Memory B cell (primary cell): ENCODE measurements around the gene PLD1.

ENCODE experiments used
- ATAC-seq: fragments of 150-1000 bp; cut with Tn5 transposase; 2 replicates; pipeline ENCODE4 v1.10.0; 2021; ENCODE audit warnings: low read depth, mild to moderate bottlenecking, moderate library complexity
- DNase-seq, 2 donors: peaks; one replicate each; pipeline ENCODE4 v3.0.0; 2022; ENCODE audit warnings: low spot score in 2 of 2
- H3K27ac Mint-ChIP-seq: one replicate; pipeline ENCODE4 v1.8.0; 2022; ENCODE audit warnings: mild to moderate bottlenecking, moderate library complexity, mixed read lengths
- H3K27me3 Mint-ChIP-seq: one replicate; pipeline ENCODE4 v1.8.0; 2022; ENCODE audit warnings: mixed read lengths
- H3K36me3 Mint-ChIP-seq: one replicate; pipeline ENCODE4 v1.8.0; 2022; ENCODE audit warnings: mild to moderate bottlenecking, mixed read lengths
- H3K4me1 Mint-ChIP-seq: one replicate; pipeline ENCODE4 v1.8.0; 2022; ENCODE audit warnings: mixed read lengths
- H3K4me3 Mint-ChIP-seq: one replicate; pipeline ENCODE4 v1.8.0; 2022; ENCODE audit warnings: mild to moderate bottlenecking, moderate library complexity, mixed read lengths
- H3K9me3 Mint-ChIP-seq: one replicate; pipeline ENCODE4 v1.8.0; 2022; ENCODE audit warnings: mixed read lengths

PLD1 gene

DNA sequence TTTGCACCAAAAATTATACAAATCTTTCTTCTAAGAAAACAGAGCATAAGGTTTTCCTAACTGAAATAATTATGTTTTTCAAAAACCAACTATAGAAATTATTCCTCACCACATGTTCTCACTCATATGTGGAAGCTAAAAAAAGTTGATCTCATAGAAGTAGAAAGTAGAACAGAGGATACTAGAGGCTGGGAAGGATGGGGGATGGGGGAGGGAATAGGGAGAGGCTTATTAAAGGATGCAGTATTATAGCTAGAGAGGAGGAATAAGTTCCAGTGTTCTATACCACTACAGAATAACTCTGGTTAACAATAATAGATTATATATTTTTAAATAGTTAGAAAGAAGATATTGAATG lies 20.2 kb upstream of the PLD1 start:
- Mint-ChIP-seq H3K27me3 (peaks cover 2% of the 10 kb centered on the region), H3K9me3 (no peaks in the 10 kb centered on the region), H3K36me3 (no peaks in the 10 kb centered on the region), H3K27ac (no peak overlapping the region), H3K4me3 (no peak overlapping the region), H3K4me1 (no peaks in the 10 kb centered on the region)
- DNase-seq (no peak), ATAC-seq (no peak)

DNA sequence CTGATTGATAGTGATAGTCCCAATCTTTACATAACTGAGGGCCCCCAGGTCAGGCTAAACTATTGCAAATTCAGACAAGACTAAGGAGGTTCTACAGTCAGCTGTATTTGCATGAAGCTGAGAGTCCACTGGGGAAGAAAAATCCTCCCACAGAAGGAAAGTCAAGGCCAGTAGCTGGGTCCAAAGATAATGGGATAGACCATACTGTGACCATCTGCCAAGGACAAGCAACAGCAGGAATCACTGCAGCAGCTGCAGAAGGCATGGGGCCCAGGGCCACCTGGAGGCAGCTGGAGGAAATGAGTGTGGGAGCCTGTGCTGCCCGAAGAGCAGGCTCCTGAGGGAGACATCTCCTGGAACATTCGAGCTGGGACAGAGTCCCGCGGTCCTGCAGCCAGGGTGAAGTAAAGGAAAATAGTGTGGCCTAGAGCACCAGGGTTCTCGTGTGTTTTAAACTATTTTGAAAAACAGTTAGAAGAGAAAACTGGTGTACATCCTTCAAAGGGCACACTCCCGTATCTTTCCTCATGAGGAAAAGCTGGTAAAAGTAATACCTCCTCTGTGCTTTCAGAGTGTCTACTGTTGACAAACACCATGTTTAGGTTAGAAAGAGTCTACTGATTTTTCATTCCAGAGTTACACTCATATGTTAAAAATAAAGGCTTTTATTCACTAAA lies 19.7 kb upstream of the PLD1 start:
- peaks cover 2% of the 10 kb centered on the region for H3K27me3 Mint-ChIP-seq
- ATAC-seq = no peak
- H3K36me3 Mint-ChIP-seq = no peaks in the 10 kb centered on the region
- H3K9me3 Mint-ChIP-seq = no peaks in the 10 kb centered on the region
- H3K4me1 Mint-ChIP-seq = no peaks in the 10 kb centered on the region
- H3K4me3 Mint-ChIP-seq = no peak overlapping the region
- no peak for DNase-seq
- no peak overlapping the region for H3K27ac Mint-ChIP-seq

DNA sequence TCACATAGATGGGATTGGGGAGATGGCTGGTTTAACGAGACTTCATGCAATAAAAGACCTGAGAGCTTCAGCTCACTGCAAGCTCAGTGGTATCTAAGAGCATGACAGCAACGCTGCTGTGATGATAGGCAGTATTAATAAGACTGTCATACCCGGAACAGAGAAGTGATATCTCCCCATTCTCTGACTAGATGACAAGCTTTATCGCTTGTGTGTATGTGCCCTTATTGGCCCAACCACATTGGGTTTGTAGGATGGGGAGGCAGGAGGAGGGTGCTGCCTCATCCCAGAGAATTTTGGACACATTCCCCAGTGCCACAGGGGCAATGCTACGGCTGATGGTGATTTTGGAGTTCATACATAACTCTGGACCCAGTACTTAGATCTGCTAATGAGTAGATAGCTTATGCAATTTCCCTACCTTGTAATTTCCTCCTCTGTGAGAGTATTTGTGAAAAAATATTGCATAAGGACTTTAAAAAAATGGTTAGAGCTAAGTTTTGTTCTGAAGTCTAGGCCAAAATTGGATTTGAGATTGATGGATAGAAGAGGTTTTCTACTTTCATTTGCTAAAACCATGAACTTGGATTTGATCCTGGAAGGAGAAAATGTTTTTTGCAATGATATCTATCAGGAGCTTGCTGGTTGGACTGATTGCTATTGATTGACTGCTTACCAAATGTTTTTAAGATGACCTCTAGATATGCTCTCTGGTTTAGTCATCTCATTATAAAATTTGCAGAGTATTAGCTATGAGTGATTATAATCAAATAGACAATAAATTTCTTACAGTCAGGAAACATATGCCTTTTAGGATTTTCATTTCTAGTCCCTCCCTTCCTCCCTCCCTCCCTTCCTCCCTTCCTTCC lies 18.9 kb upstream of the PLD1 start:
- no peak overlapping the region for H3K27ac Mint-ChIP-seq
- no peaks in the 10 kb centered on the region for H3K4me1 Mint-ChIP-seq
- DNase-seq (no peak), ATAC-seq (no peak)
- peaks cover 2% of the 10 kb centered on the region for H3K27me3 Mint-ChIP-seq
- H3K9me3 Mint-ChIP-seq = no peaks in the 10 kb centered on the region
- H3K36me3 Mint-ChIP-seq = no peaks in the 10 kb centered on the region
- no peak overlapping the region for H3K4me3 Mint-ChIP-seq

DNA sequence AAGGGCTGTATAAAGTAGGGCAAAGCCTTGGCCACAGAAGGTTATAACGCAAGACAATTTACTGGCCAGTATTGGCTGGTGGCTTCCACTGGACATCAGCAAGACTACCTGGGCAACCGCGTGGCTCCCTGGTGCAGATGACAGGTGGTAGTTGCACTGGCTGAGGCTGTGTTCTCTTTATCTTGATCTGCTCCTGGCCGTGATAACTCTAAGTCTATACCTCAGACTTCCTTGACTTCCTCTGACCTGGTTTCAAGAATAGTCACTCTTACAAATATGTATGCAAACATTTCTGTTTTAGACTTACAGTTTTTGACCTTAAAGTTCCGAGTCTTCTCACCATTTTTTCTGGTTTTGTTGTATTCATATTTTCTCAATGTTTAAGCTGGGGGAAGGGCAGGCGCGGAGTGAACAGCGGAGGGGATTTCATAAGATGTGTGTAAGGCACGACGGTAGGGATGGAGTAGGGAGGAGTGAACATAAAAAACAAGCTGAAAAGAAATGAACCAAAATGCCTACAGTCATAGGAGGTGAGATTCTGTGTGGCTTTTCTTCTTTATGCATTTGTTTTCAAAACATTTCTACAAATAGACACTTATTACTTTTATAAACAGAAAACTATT lies 17.7 kb upstream of the PLD1 start:
- Mint-ChIP-seq H3K4me1 (no peaks in the 10 kb centered on the region), H3K27me3 (peaks cover 2% of the 10 kb centered on the region), H3K4me3 (no peak overlapping the region), H3K27ac (no peak overlapping the region), H3K36me3 (no peaks in the 10 kb centered on the region), H3K9me3 (no peaks in the 10 kb centered on the region)
- DNase-seq (no peak), ATAC-seq (no peak)

DNA sequence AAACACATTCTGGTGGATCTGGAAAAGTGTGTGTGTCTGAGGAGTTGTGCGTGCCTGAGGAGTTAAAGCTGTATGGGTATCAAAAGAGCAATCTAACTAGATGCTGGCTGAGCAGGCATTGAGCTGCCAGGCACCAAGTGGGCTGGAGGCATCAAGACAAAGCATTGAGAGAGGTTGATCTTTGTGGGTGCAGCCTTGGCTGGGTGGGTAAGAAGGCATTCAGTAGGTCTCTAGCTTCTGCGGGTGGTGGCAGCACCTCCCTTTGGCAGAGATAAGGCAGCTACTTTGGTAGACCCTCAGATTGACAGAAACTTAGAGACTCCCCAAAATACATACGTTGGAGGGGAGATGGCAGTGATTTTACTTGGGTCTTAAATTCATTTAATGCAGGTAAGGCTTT lies 17.1 kb upstream of the PLD1 start:
- no peak for ATAC-seq
- no peaks in the 10 kb centered on the region for H3K36me3 Mint-ChIP-seq
- no peaks in the 10 kb centered on the region for H3K9me3 Mint-ChIP-seq
- DNase-seq = no peak
- no peak overlapping the region for H3K27ac Mint-ChIP-seq
- no peak overlapping the region for H3K4me3 Mint-ChIP-seq
- H3K4me1 Mint-ChIP-seq = no peaks in the 10 kb centered on the region
- peaks cover 2% of the 10 kb centered on the region for H3K27me3 Mint-ChIP-seq

DNA sequence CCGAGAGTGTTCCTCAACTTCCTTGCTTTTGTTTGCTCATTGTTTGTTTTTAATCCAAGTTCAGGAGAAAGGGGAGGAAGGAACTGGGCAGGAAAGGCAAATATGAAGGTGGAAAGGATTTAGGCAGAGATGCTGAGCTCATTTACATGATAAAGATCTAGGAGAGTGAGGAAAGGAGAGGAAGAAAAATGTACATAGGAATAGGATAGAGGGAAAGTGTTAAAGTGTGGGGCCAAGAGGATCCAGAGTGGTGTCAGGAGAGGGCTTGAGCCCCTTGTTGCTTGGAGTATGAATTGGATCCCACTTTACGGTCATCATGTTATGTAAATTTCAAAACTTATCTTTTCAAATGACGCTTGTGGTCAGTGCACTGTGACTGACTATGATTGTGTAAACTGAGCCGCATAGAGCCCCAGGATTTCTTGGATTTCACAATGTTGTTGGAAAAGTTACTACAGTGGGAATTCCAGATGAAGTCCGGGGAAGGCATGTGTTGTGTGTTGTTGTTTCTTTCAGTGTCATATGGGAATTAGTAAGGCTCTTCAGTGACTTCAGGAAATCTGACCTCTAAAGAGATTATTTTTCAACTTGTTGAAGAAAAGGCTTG lies 15.0 kb upstream of the PLD1 start:
- peaks cover 2% of the 10 kb centered on the region for H3K27me3 Mint-ChIP-seq
- no peaks in the 10 kb centered on the region for H3K4me1 Mint-ChIP-seq

DNA sequence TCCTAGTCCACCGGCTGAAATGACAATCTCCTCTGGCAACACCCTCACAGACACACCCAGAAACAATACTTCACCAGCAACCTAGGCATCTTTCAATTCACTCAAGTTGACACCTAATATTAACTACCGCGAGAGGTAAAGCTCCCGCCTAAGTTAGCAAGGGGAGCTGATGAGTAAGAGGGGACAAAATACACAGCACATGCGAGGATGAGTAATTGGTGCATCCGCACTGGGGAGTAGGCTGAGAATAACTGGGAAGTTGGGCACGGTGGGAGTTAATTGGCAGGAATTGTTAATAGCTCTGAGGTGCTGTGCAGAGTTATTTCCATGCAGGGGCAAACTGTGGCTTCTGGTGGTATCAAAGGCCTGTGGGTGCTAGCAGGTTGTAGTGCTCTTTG lies 14.5 kb upstream of the PLD1 start:
- no peak for ATAC-seq
- Mint-ChIP-seq H3K27me3 (peaks cover 2% of the 10 kb centered on the region), H3K4me1 (no peaks in the 10 kb centered on the region)

More for the DNA sequence above, 15.0 kb upstream of the PLD1 start:
- Mint-ChIP-seq H3K9me3 (peaks cover 2% of the 10 kb centered on the region), H3K27ac (no peak overlapping the region), H3K4me3 (no peak overlapping the region), H3K36me3 (no peaks in the 10 kb centered on the region)
- DNase-seq (no peak), ATAC-seq (no peak)

DNA sequence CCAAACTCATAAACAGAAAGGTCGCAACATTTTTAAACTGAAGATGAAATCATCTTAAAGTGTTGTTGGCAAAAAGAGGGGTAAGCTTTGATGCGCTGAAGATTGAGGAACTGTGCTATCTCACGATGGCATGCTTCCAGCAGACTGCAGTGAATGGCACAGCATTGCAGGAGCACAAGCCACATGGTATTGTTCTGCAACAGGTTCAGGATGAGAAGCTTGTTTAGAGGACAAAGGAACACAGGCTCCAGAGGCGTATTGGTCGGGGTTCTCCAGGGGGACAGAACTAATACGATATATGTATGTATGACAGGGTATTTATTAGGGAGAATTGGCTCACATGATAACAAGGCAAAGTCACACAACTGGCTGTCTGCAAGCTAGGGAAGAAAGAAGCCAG lies 13.8 kb upstream of the PLD1 start:
- DNase-seq = no peak
- H3K4me3 Mint-ChIP-seq = no peak overlapping the region
- no peaks in the 10 kb centered on the region for H3K4me1 Mint-ChIP-seq
- no peaks in the 10 kb centered on the region for H3K27me3 Mint-ChIP-seq
- no peak for ATAC-seq
- peaks cover 2% of the 10 kb centered on the region for H3K9me3 Mint-ChIP-seq
- H3K36me3 Mint-ChIP-seq = no peaks in the 10 kb centered on the region
- H3K27ac Mint-ChIP-seq = no peak overlapping the region

More for the DNA sequence above, 14.5 kb upstream of the PLD1 start:
- H3K4me3 Mint-ChIP-seq = no peak overlapping the region
- no peak for DNase-seq
- no peak overlapping the region for H3K27ac Mint-ChIP-seq
- H3K36me3 Mint-ChIP-seq = no peaks in the 10 kb centered on the region
- H3K9me3 Mint-ChIP-seq = peaks cover 2% of the 10 kb centered on the region

DNA sequence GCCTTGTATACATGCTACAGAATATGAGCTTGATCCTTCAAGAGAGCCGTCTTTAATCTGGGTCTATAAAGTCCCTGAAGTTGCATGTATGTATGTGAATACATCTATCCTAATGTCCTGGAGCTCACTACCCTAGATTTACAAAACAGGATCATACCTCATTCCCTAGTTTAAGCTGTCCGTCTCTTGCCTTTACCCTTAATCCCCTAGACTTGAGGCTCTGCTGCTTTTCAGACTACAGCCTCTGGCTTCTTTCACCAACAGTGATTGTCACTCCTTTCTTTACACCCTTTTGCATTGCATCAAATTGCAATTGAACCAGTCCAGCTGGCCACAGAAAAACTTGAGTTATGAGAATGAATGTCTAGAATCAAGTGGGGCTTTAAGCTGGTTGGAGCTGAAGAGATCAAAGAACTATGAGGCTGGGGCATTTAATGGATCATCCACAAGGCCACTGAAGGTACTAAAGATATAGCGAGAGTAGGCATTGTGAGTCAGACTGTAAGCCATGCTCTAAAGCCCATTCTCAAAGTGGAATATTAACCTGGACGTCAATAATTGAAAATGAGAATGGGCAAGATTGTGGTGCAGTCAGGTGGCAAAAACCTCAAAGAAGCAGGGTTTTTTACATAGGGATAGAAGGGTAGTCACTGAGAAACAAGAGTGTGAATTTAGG lies 12.3 kb upstream of the PLD1 start:
- no peak overlapping the region for H3K27ac Mint-ChIP-seq
- H3K4me1 Mint-ChIP-seq = no peaks in the 10 kb centered on the region
- no peaks in the 10 kb centered on the region for H3K27me3 Mint-ChIP-seq
- no peaks in the 10 kb centered on the region for H3K36me3 Mint-ChIP-seq
- no peak overlapping the region for H3K4me3 Mint-ChIP-seq
- ATAC-seq (no peak), DNase-seq (no peak)
- peaks cover 2% of the 10 kb centered on the region for H3K9me3 Mint-ChIP-seq

DNA sequence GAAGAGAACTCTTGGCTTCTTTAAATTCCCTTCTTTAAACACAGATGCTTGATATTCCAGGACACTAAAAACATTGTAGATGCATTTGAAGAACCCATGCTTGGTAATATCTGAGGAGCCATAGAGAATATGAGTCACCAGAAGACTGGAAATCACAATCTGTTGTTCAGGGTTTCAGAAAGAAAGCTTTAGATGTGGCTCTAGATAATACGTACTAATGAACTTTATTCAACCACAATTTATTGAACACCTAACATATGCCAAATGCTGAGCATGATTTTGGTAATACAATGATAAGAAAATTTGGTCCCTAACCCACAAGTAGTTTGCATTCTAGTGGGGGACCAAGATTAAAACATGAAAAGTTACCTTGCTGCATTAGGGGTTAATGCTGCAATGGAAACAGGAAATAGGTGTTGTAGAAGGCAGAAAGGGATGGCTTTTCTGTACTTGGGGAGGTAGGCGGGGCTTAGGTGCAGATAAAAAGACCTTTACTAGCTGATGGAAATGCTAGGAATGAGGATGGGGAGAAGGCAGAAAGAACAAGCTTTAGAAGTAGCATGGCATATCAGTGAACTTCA lies 11.6 kb upstream of the PLD1 start:
- no peak for DNase-seq
- Mint-ChIP-seq H3K27ac (no peak overlapping the region), H3K9me3 (peaks cover 2% of the 10 kb centered on the region)

DNA sequence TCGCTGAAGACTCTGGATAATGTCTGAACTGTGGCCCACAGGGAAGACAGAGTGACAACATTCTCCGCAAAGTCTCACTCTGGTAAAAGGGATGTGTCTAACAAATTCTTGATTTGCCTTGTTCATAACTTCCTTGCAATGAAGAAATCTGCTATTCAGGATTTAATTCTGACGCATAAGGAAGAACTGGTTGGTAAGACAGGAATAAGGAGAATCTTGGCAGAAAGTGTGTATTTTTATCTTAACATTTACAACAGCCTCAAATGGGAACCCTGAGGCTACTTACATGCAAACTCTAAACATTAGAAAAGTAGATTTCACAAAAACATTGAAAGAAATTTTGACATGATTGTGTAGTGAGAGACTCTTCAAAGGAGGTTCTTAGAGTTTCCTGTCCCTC lies 10.8 kb upstream of the PLD1 start:
- no peaks in the 10 kb centered on the region for H3K27me3 Mint-ChIP-seq
- H3K4me1 Mint-ChIP-seq = no peaks in the 10 kb centered on the region
- H3K36me3 Mint-ChIP-seq = no peaks in the 10 kb centered on the region
- no peak overlapping the region for H3K4me3 Mint-ChIP-seq
- no peak overlapping the region for H3K27ac Mint-ChIP-seq
- ATAC-seq (no peak), DNase-seq (no peak)
- peaks cover 2% of the 10 kb centered on the region for H3K9me3 Mint-ChIP-seq

More for the DNA sequence above, 11.6 kb upstream of the PLD1 start:
- no peak for ATAC-seq
- Mint-ChIP-seq H3K36me3 (no peaks in the 10 kb centered on the region), H3K27me3 (no peaks in the 10 kb centered on the region), H3K4me3 (no peak overlapping the region), H3K4me1 (no peaks in the 10 kb centered on the region)

DNA sequence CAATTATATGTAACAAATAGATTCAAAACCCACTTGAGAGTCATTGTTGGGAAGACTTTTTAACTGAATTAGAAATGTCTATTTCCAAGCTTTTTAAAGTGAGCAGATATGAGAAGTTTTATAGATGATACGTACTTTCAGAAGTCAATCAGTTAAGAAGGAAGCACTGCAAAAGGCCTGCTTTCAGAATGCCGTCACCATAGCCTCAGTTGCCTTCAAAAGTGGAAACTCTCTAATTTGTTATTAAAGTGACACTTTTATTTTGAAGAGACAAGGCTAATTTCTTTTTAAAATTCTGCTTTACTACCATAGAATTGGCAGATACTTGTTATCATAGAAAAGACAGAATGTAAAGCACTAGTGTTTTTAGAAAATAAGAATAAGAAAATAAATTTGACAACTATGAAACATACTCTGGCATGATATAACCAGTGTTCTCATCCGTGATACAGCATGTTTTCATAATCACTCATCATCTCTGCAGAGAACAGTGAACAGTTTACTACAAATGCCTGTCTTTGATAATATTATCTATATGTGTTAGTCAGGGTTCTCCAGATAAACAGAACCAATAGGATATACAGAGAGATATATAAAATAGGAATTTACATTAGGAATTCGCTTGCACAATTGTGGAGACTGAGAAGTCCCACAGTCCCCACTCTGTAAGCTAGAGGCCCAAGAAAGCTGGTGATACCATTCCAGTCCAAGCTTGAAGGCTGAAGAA lies 7.0 kb upstream of the PLD1 start:
- ATAC-seq (no peak), DNase-seq (no peak)
- Mint-ChIP-seq H3K36me3 (no peaks in the 10 kb centered on the region), H3K9me3 (peaks cover 2% of the 10 kb centered on the region), H3K4me1 (no peaks in the 10 kb centered on the region), H3K27me3 (peaks cover 3% of the 10 kb centered on the region), H3K27ac (no peak overlapping the region), H3K4me3 (no peak overlapping the region)

DNA sequence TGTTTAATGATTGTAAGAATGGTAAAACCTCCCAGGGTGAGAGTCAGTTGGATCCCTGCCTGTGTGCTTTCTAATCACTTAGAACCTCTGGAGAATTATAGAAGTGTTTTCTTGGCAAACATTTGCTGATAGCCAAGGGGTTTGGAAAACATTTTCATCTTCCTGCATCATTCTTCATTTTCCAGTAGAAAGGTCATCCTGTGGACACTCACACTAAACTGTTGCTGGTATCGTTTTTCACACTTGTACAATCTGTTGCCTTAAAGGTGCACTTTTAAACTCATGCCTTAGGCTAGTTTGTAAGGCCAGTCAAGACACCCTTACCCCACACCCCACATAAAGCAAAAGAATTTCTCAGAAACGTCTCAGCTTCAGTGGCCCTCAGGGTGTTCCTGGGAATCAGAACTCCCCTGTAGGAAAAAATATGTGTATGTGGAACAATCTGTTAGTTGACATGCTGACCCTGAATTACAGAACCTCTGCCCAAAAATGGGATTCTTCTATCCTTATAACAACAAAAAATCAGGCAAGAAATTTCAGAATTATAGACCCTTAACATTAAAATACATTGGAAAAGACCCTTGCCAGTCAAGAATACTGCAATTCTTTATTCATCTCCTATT lies 5.8 kb upstream of the PLD1 start:
- no peaks in the 10 kb centered on the region for H3K9me3 Mint-ChIP-seq
- no peaks in the 10 kb centered on the region for H3K36me3 Mint-ChIP-seq
- ATAC-seq (no peak), DNase-seq (no peak)
- no peaks in the 10 kb centered on the region for H3K4me1 Mint-ChIP-seq
- H3K4me3 Mint-ChIP-seq = no peak overlapping the region
- H3K27me3 Mint-ChIP-seq = peaks cover 6% of the 10 kb centered on the region
- no peak overlapping the region for H3K27ac Mint-ChIP-seq
